H1 (cell line): Measurements from ENCODE around the gene DPYSL3. TPM values are rescaled to one million over a fixed set of nuclear protein-coding genes. Genes with fewer than 3 reads are reported as not detected.

Source experiments
- CTCF ChIA-PET: fragments of 300-600 bp; sonication (Branson Sonifier 250); formaldehyde crosslinking; loops from one replicate; lab custom pipeline; 2021; ENCODE audit not compliant: partially characterized antibody; lab: Charles Lee
- POLR2A ChIA-PET: fragments of 300-600 bp; sonication (Branson Sonifier 250); formaldehyde crosslinking; loops from one replicate; lab custom pipeline; 2021; ENCODE audit warnings: inconsistent platforms; ENCODE audit not compliant: partially characterized antibody; lab: Charles Lee
- DNase-seq, 2 experiments: peaks; one replicate each; pipeline versions ENCODE4 v3.0.0 to v3.0.0-alpha.2; 2010 to 2022; ENCODE audit warnings: low spot score in 2 of 2, low read depth in 1 of 2, mixed read lengths in 1 of 2
- FAIRE-seq: peaks from 2 replicates; lab custom pipeline; 2011; peaks lifted over from hg19 to GRCh38; lab: Jason Lieb, UNC
- H2AFZ ChIP-seq: 2 replicates; pipeline ENCODE4 v1.8.1; 2012; ENCODE audit warnings: low read length, inconsistent platforms
- H2AK5ac ChIP-seq: 2 replicates; pipeline ENCODE4 v1.6.1; 2013; ENCODE audit warnings: low read depth, low read length
- H2BK120ac ChIP-seq: replicated peaks from 2 replicates; pipeline ENCODE3; 2013; ENCODE audit warnings: low read depth, low read length, inconsistent platforms
- H2BK12ac ChIP-seq: 2 replicates; pipeline ENCODE4 v1.6.1; 2013; ENCODE audit warnings: low read depth, low read length
- H2BK15ac ChIP-seq: 2 replicates; pipeline ENCODE4 v1.6.1; 2013; ENCODE audit warnings: low read length
- H2BK20ac ChIP-seq: 2 replicates; pipeline ENCODE4 v1.6.1; 2013; ENCODE audit warnings: low read length
- H2BK5ac ChIP-seq: 2 replicates; pipeline ENCODE4 v1.6.1; 2013; ENCODE audit warnings: low read depth, low read length
- H3K14ac ChIP-seq: 2 replicates; pipeline ENCODE4 v1.6.1; 2013; ENCODE audit warnings: inconsistent platforms; ENCODE audit not compliant: insufficient read length
- H3K18ac ChIP-seq: 2 replicates; pipeline ENCODE4 v1.6.1; 2013; ENCODE audit warnings: low read length; ENCODE audit errors: extremely low read depth
- H3K23ac ChIP-seq: 2 replicates; pipeline ENCODE4 v1.6.1; 2013; ENCODE audit warnings: inconsistent platforms; ENCODE audit not compliant: insufficient read length
- H3K23me2 ChIP-seq: 2 replicates; pipeline ENCODE4 v1.6.1; 2013; ENCODE audit warnings: low read depth, low read length
- H3K27ac ChIP-seq: 2 replicates; pipeline ENCODE4 v1.6.1; 2011; ENCODE audit warnings: low read depth, low read length, inconsistent platforms
- H3K27me3 ChIP-seq, 4 experiments: replicated peaks in 1 of 4; 1 replicate in 1 of 4; 2 replicates in 3 of 4; pipeline versions ENCODE4 v1.6.1 to v1.8.1; 2011 to 2013; ENCODE audit warnings: low read length in 3 of 4, mild to moderate bottlenecking in 3 of 4, inconsistent platforms in 2 of 4, mixed read lengths in 2 of 4, moderate library complexity in 1 of 4; ENCODE audit not compliant: control insufficient read depth in 3 of 4, insufficient read depth in 3 of 4; ENCODE audit errors: extremely low read depth in 1 of 4
- H3K36me3 ChIP-seq, 4 experiments: 2 replicates each; pipeline versions ENCODE4 v1.6.1 to v1.8.1; 2011 to 2013; ENCODE audit warnings: mild to moderate bottlenecking in 4 of 4, low read length in 3 of 4, moderate library complexity in 2 of 4, control low read depth in 1 of 4, inconsistent platforms in 1 of 4; ENCODE audit not compliant: insufficient read depth in 4 of 4, control insufficient read depth in 2 of 4
- H3K4ac ChIP-seq: replicated peaks from 2 replicates; pipeline ENCODE3; 2013; ENCODE audit warnings: low read length, low read depth, mixed read lengths, inconsistent platforms; ENCODE audit not compliant: insufficient read length
- H3K4me1 ChIP-seq, 4 experiments: replicated peaks in 1 of 4; 1 replicate in 1 of 4; 2 replicates in 3 of 4; pipeline versions ENCODE4 v1.6.1 to v1.8.1; 2011 to 2013; ENCODE audit warnings: low read length in 3 of 4, inconsistent platforms in 2 of 4, mixed read lengths in 1 of 4; ENCODE audit not compliant: insufficient read depth in 4 of 4, control insufficient read depth in 3 of 4
- H3K4me2 ChIP-seq, 2 experiments: 2 replicates each; pipeline versions ENCODE4 v1.6.1 to v1.8.1; 2011 to 2013; ENCODE audit warnings: low read depth in 2 of 2, low read length in 2 of 2, control low read depth in 1 of 2, inconsistent platforms in 1 of 2, mild to moderate bottlenecking in 1 of 2; ENCODE audit not compliant: insufficient read depth in 1 of 2
- H3K4me3 ChIP-seq, 4 experiments: fragments of 200-600, 300-600 bp in 1 of 4; sonication (generic), shearing (Covaris generic), sonication (Bioruptor Twin) in 1 of 4; 2 replicates each; pipeline versions ENCODE4 v1.5.1 to v1.8.1; 2011 to 2016; ENCODE audit warnings: low read length in 4 of 4, low read depth in 3 of 4, control low read depth in 2 of 4, inconsistent platforms in 2 of 4, mild to moderate bottlenecking in 2 of 4, mixed read lengths in 1 of 4, moderate library complexity in 1 of 4; ENCODE audit not compliant: insufficient read depth in 2 of 4; ENCODE audit errors: extremely low read depth in 1 of 4
- H3K56ac ChIP-seq: replicated peaks from 2 replicates; pipeline ENCODE3; 2013; ENCODE audit warnings: low read depth, mild to moderate bottlenecking, mixed read lengths, low read length, inconsistent platforms; ENCODE audit not compliant: insufficient read length
- H3K79me1 ChIP-seq: 2 replicates; pipeline ENCODE4 v1.6.1; 2013; ENCODE audit warnings: low read depth, low read length, control low read depth
- H3K79me2 ChIP-seq, 2 experiments: 2 replicates each; pipeline versions ENCODE4 v1.6.1 to v1.8.1; 2012 to 2013; ENCODE audit warnings: low read length in 2 of 2, mild to moderate bottlenecking in 2 of 2, inconsistent platforms in 1 of 2; ENCODE audit not compliant: insufficient read depth in 2 of 2, control insufficient read depth in 1 of 2
- H3K9ac ChIP-seq, 4 experiments: replicated peaks in 1 of 4; 1 replicate in 1 of 4; 2 replicates in 3 of 4; pipeline versions ENCODE4 v1.6.1 to v1.8.1; 2011 to 2013; ENCODE audit warnings: low read depth in 3 of 4, low read length in 3 of 4, control low read depth in 2 of 4, mild to moderate bottlenecking in 2 of 4, moderate library complexity in 2 of 4, inconsistent platforms in 1 of 4; ENCODE audit errors: extremely low read depth in 1 of 4
- H3K9me3 ChIP-seq, 2 experiments: 2 replicates each; pipeline versions ENCODE4 v1.6.1 to v1.8.1; 2012 to 2013; ENCODE audit warnings: mild to moderate bottlenecking in 2 of 2, moderate library complexity in 2 of 2, control low read depth in 1 of 2, inconsistent platforms in 1 of 2, low read depth in 1 of 2, low read length in 1 of 2, mixed read lengths in 1 of 2; ENCODE audit not compliant: insufficient read depth in 2 of 2
- H4K20me1 ChIP-seq, 2 experiments: replicated peaks in 1 of 2; 2 replicates each; pipeline versions ENCODE3 to v1.8.1; 2011 to 2013; ENCODE audit warnings: inconsistent platforms in 2 of 2, low read length in 2 of 2, mild to moderate bottlenecking in 1 of 2; ENCODE audit not compliant: insufficient read depth in 2 of 2, control insufficient read depth in 1 of 2
- H4K5ac ChIP-seq: 2 replicates; pipeline ENCODE4 v1.6.1; 2013; ENCODE audit warnings: low read length, low read depth, mixed read lengths, inconsistent platforms; ENCODE audit not compliant: insufficient read length
- H4K8ac ChIP-seq: 2 replicates; pipeline ENCODE4 v1.8.0; 2013; ENCODE audit warnings: mild to moderate bottlenecking, moderate library complexity, low read length, inconsistent platforms; ENCODE audit not compliant: insufficient read depth; ENCODE audit errors: extremely low read depth
- H4K91ac ChIP-seq: replicated peaks from 2 replicates; pipeline ENCODE3; 2013; ENCODE audit warnings: low read length, mixed read lengths, inconsistent platforms; ENCODE audit not compliant: insufficient read length
- ASH2L ChIP-seq: fragments of 200-600, 300-600 bp; sonication (generic); IDR thresholded peaks from one replicate; pipeline ENCODE4 v1.7.1; 2017; ENCODE audit warnings: low read length
- BACH1 ChIP-seq: IDR thresholded peaks from 2 replicates; pipeline ENCODE4 v1.6.1; 2012; ENCODE audit warnings: low read length, improper control_type of control experiment
- CREB1 ChIP-seq: IDR thresholded peaks from 2 replicates; pipeline ENCODE4 v1.6.1; 2012; ENCODE audit warnings: inconsistent platforms
- HDAC6 ChIP-seq: IDR thresholded peaks from one replicate; pipeline ENCODE4 v1.7.1; 2012; ENCODE audit warnings: low read depth, mild to moderate bottlenecking, inconsistent platforms, low read length, moderate library complexity
- POLR2A ChIP-seq, 2 experiments: IDR thresholded peaks; 1 replicate in 1 of 2; 2 replicates in 1 of 2; pipeline ENCODE4 v1.6.1; 2011; ENCODE audit warnings: low read depth in 2 of 2, low read length in 2 of 2, mild to moderate bottlenecking in 2 of 2; ENCODE audit errors: control extremely low read depth in 1 of 2
- POLR2AphosphoS5 ChIP-seq: IDR thresholded peaks from 2 replicates; pipeline ENCODE4 v1.6.1; 2011; ENCODE audit warnings: low read depth, low read length
- POU5F1 ChIP-seq: IDR thresholded peaks from 2 replicates; pipeline ENCODE4 v1.6.1; 2011; ENCODE audit warnings: low read depth, mild to moderate bottlenecking, low read length, moderate library complexity
- SIRT6 ChIP-seq: IDR thresholded peaks from one replicate; pipeline ENCODE4 v1.7.1; 2012; ENCODE audit warnings: low read length, inconsistent platforms
- SIX5 ChIP-seq: IDR thresholded peaks from 2 replicates; pipeline ENCODE4 v1.6.1; 2011; ENCODE audit warnings: mild to moderate bottlenecking, low read depth, low read length
- SP1 ChIP-seq: IDR thresholded peaks from 2 replicates; pipeline ENCODE4 v1.6.1; 2011; ENCODE audit warnings: low read depth, low read length
- TEAD4 ChIP-seq: IDR thresholded peaks from 2 replicates; pipeline ENCODE4 v1.6.1; 2012; ENCODE audit warnings: low read depth, low read length, inconsistent platforms, mixed read lengths
- WGBS, 2 experiments: shearing (Covaris generic) in 1 of 2; methylation state at CpG; one replicate each; pipeline versions ENCODE4 v1.1.6 to v1.1.7; 2013 to 2015; ENCODE audit warnings: low lambda C conversion rate in 2 of 2, mixed read lengths in 2 of 2, inconsistent platforms in 1 of 2, low coverage in 1 of 2, missing lambda C conversion rate in 1 of 2; ENCODE audit not compliant: insufficient replicate concordance in 2 of 2, insufficient coverage in 1 of 2, insufficient read length in 1 of 2; ENCODE audit errors: extremely low coverage in 1 of 2, missing lambda C conversion rate in 1 of 2; 5-methylcytosine and 5-hydroxymethylcytosine counted together
- polyA plus RNA-seq, 7 experiments: library from polyadenylated mRNA; depleted of rRNA in 3 of 7; stranded (reverse) in 5 of 7; unstranded in 2 of 7; fragments of >200 nt in 5 of 7; fragments of 200-250 nt in 2 of 7; gene quantifications; 1 replicate in 5 of 7; 2 replicates in 1 of 7; 4 replicates in 1 of 7; pipeline versions ENCODE4 v1.2.1 to v1.2.3, GENCODE V29; 2011 to 2013; ENCODE audit warnings: missing spikeins in 2 of 7, mixed read lengths in 2 of 7
- total RNA-seq: library from RNA; stranded (reverse); fragmentation: NEBNext Ultra II Directional; extraction: Animal tissue kit (Norgen Biotek cat#: 25700); gene quantifications from 2 replicates; pipeline ENCODE4 v1.2.1, GENCODE V29; 2021
- TF ChIP-seq, protein P1 (sequence below): IDR thresholded peaks from 2 replicates; pipeline ENCODE4 v1.6.1; 2011; ENCODE audit warnings: low read depth, mild to moderate bottlenecking, low read length; ENCODE audit not compliant: insufficient read depth
- TF ChIP-seq, protein P2 (sequence below): IDR thresholded peaks from 2 replicates; pipeline ENCODE4 v1.6.1; 2012; ENCODE audit warnings: inconsistent platforms

Gene DPYSL3
- total and polyA plus RNA-seq, 2 of the 8 experiments (the other 6 are each of a cell fraction or from before 2014, with no cell fraction given): 268 to 387 TPM

DNA sequence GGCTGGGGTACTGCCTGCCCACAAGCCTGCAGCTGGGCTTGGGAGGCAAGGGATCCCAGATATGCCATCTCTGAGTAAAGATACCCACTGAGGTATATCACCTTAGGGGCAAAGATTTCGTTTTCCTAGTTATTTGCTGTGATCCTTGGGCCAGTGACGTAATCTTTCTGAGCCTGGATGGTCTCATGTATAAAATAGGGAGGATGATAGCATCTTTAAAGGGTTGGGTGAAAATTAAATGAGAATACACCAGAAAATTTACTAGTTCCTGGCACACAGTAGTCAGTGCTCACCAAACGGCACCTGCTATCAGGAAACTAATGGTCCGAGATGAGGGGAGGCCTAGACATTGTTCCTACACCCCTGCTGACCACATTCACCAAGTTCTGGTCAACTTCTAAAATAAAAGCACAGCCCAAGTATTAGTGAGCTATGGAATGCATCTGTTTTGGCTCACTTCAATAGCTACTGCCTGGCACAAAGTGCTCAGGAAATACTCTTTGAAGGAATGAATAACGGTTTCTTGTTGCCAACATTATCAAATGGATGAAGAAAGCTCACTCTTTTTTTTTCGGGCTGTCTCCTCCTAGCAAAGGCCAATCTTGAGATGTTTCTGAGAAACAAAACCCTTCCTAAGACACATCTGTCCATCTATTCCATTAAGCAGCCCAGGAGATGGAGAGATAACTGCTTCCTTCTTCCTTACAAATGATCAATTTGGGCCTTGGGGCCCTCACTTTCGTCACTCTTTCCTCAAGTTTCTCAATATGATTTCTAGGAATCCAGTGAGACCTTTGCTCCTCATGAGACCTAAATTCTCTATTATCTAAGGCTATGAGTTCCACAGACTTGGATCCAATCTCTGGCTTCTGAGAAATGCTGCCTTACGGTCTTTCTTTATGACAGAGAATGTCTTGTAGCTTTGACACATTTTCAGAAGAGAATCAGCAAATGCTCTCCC is 98.2 kb downstream of the DPYSL3 start:
- Histone ChIP-seq H2BK120ac (no peak overlapping the region), H2BK5ac (no peak overlapping the region), H2AFZ (no peak overlapping the region), H3K23ac (no peak overlapping the region), H3K79me1 (peaks cover 5% of the 10 kb centered on the region; the same call in 1 of the 2 replicates), H2BK20ac (no peak overlapping the region), H3K23me2 (no peaks in the 10 kb centered on the region), H4K91ac (no peak overlapping the region), H3K27me3 (no peaks in the 10 kb centered on the region), H2AK5ac (no peak overlapping the region), H3K4me1 (no peaks in the 10 kb centered on the region), H3K9me3 (no peaks in the 10 kb centered on the region), H3K4me2 (no peak overlapping the region), H3K9ac (no peak overlapping the region), H3K79me2 (peaks cover 0 to 16% of the 10 kb centered on the region in 2 experiments; a peak in 2 of 4 replicates), H2BK12ac (no peak overlapping the region), H3K4me3 (no peak overlapping the region), H4K5ac (no peak overlapping the region), H3K56ac (no peak overlapping the region), H4K8ac (no peak overlapping the region; the same call in 1 of the 2 replicates), H4K20me1 (peaks cover 4 to 17% of the 10 kb centered on the region in 2 experiments), H3K4ac (no peak overlapping the region), H2BK15ac (no peak overlapping the region), H3K36me3 (peaks cover 74 to 100% (median 98%) of the 10 kb centered on the region in 4 experiments), H3K18ac (no peak overlapping the region), H3K27ac (no peak overlapping the region), H3K14ac (no peak overlapping the region)
- FAIRE-seq (no peak), DNase-seq (no peak)
- POLR2A ChIA-PET: interaction anchor here (0.6 to 3.2 kb wide), 3 partner anchors 15 to 124 kb away, joined by 3 to 10 read pairs (median 5); no protein-coding TSS in a partner anchor
- WGBS, 2 experiments: 91% methylated on average over 8 of the region's 8 CpGs; no CpG with 5 or more reads in 1 of the 2 experiments
- CTCF ChIA-PET: interaction anchor here (1.2 to 3.2 kb wide), 8 partner anchors 12 to 183 kb away, joined by 3 to 12 read pairs (median 4); no protein-coding TSS in a partner anchor
- TF ChIP-seq SIX5: no peak
- TF ChIP-seq CREB1: no peak
- TF ChIP-seq, protein P1, sequence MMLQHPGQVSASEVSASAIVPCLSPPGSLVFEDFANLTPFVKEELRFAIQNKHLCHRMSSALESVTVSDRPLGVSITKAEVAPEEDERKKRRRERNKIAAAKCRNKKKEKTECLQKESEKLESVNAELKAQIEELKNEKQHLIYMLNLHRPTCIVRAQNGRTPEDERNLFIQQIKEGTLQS: no peak
- TF ChIP-seq, protein P2, sequence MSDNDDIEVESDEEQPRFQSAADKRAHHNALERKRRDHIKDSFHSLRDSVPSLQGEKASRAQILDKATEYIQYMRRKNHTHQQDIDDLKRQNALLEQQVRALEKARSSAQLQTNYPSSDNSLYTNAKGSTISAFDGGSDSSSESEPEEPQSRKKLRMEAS: no peak
- TF ChIP-seq SP1: no peak
- no peak for TF ChIP-seq POLR2AphosphoS5
- TF ChIP-seq ASH2L: no peak
- TF ChIP-seq BACH1: no peak
- TF ChIP-seq SIRT6: no peak
- no peak for TF ChIP-seq POU5F1
- TF ChIP-seq HDAC6: no peak
- no peak for TF ChIP-seq TEAD4
- no peak for TF ChIP-seq POLR2A (IDR thresholded peaks at IDR 0.05; ENCODE audit: control extremely low read depth in 1 of 2, low read depth in 2 of 2, low read length in 2 of 2)
